IgD-negative memory B cell (primary cell): ENCODE data around the gene SLC25A15. TPM values are rescaled to one million over a fixed set of nuclear protein-coding genes. Genes with fewer than 3 reads are reported as not detected.
"Not testable (repeated sequence)": the region's sequence is repeated elsewhere in the genome, so short reads cannot be mapped to it uniquely, and the experiment has no call there.

Experiments used
- H3K27ac Mint-ChIP-seq, 3 donors: one replicate each; pipeline ENCODE4 v1.8.0; 2020 to 2022; ENCODE audit warnings: mild to moderate bottlenecking in 3 of 3, mixed read lengths in 3 of 3, moderate library complexity in 1 of 3
- H3K27me3 Mint-ChIP-seq: one replicate; pipeline ENCODE4 v1.8.0; 2021; ENCODE audit warnings: mixed read lengths
- H3K36me3 Mint-ChIP-seq: one replicate; pipeline ENCODE4 v1.8.0; 2020; ENCODE audit warnings: mild to moderate bottlenecking, mixed read lengths
- H3K4me1 Mint-ChIP-seq, 3 donors: one replicate each; pipeline ENCODE4 v1.8.0; 2020 to 2022; ENCODE audit warnings: mixed read lengths in 3 of 3, mild to moderate bottlenecking in 1 of 3
- H3K4me3 Mint-ChIP-seq, 4 donors: one replicate each; pipeline ENCODE4 v1.8.0; 2020 to 2022; ENCODE audit warnings: mild to moderate bottlenecking in 4 of 4, mixed read lengths in 4 of 4, moderate library complexity in 3 of 4
- H3K9me3 Mint-ChIP-seq, 3 donors: one replicate each; pipeline ENCODE4 v1.8.0; 2020 to 2021; ENCODE audit warnings: mixed read lengths in 3 of 3, mild to moderate bottlenecking in 1 of 3
- polyA plus RNA-seq: library from polyadenylated mRNA; unstranded; fragments of 300-500 nt; fragmentation: Illumina TruSeq; gene quantifications from one replicate; pipeline ENCODE4 v1.2.3, GENCODE V29; 2021

The SLC25A15 gene
- polyA plus RNA-seq, 1 donor from 2014 or later, result 2.0 TPM

GRCh38 chr13:40814803-40815202 is 25.4 kb downstream of the SLC25A15 start:
- H3K36me3 Mint-ChIP-seq, result peaks cover 6% of the 10 kb centered on the region
- peaks cover 2 to 9% (median 6%) of the 10 kb centered on the region in 3 donors for H3K9me3 Mint-ChIP-seq
- no peak overlapping the region for H3K4me3 Mint-ChIP-seq
- H3K4me1 Mint-ChIP-seq, result peaks cover 12 to 22% (median 22%) of the 10 kb centered on the region in 3 donors
- H3K27me3 Mint-ChIP-seq, result no peaks in the 10 kb centered on the region
- H3K27ac Mint-ChIP-seq, result no peak overlapping the region

- peaks cover 5% of the 10 kb centered on the region for H3K36me3 Mint-ChIP-seq
- no peak overlapping the region for H3K4me3 Mint-ChIP-seq
These were observed 29.5 kb downstream of the SLC25A15 start for GRCh38 chr13:40818926-40819325.

GRCh38 chr13:40819797-40820315 is 30.4 kb downstream of the SLC25A15 start:
- H3K36me3 Mint-ChIP-seq, result peaks cover 5% of the 10 kb centered on the region
- H3K27me3 Mint-ChIP-seq, result no peaks in the 10 kb centered on the region
- no peak overlapping the region for H3K27ac Mint-ChIP-seq
- H3K9me3 Mint-ChIP-seq, result peaks cover 2 to 8% (median 6%) of the 10 kb centered on the region in 3 donors
- H3K4me3 Mint-ChIP-seq, result no peak overlapping the region
- H3K4me1 Mint-ChIP-seq, result peaks cover 10 to 25% (median 15%) of the 10 kb centered on the region in 3 donors

More at GRCh38 chr13:40818926-40819325, 29.5 kb downstream of the SLC25A15 start:
- H3K9me3 Mint-ChIP-seq, result peaks cover 2 to 9% (median 6%) of the 10 kb centered on the region in 3 donors
- no peak overlapping the region for H3K27ac Mint-ChIP-seq
- H3K27me3 Mint-ChIP-seq, result no peaks in the 10 kb centered on the region
- peaks cover 10 to 25% (median 15%) of the 10 kb centered on the region in 3 donors for H3K4me1 Mint-ChIP-seq

- not testable (repeated sequence) for H3K4me1 Mint-ChIP-seq, H3K4me3 Mint-ChIP-seq, H3K36me3 Mint-ChIP-seq, H3K9me3 Mint-ChIP-seq, H3K27ac Mint-ChIP-seq, H3K27me3 Mint-ChIP-seq
These were observed 50.3 kb downstream of the SLC25A15 start for GRCh38 chr13:40839725-40840124.

- not testable (repeated sequence) for H3K36me3 Mint-ChIP-seq, H3K9me3 Mint-ChIP-seq, H3K27me3 Mint-ChIP-seq, H3K4me1 Mint-ChIP-seq, H3K4me3 Mint-ChIP-seq, H3K27ac Mint-ChIP-seq
These were observed 51.5 kb downstream of the SLC25A15 start for GRCh38 chr13:40840955-40841354.

Other genes with a start within 250 kb of the SLC25A15 start
- gene FOXO1, start 123.0 kb upstream of the SLC25A15 start, polyA plus RNA-seq, result 16.5 TPM
- gene MRPS31, start 18.4 kb upstream of the SLC25A15 start, polyA plus RNA-seq, result 53.6 TPM
- 148 TPM for gene ELF1, start 229.7 kb downstream of the SLC25A15 start, polyA plus RNA-seq